H9 (cell line): ENCODE measurements around the gene ALLC. TPM values are rescaled to one million over a fixed set of nuclear protein-coding genes. Genes with fewer than 3 reads are reported as not detected.

Experiments
- DNase-seq: peaks from one replicate; pipeline ENCODE4 v3.0.0-alpha.2; 2017
- H2AFZ ChIP-seq: one replicate; pipeline ENCODE4 v1.6.1; 2013; ENCODE audit warnings: mild to moderate bottlenecking, low read length, control low read depth, moderate library complexity
- H2AK5ac ChIP-seq: 2 replicates; pipeline ENCODE4 v1.6.1; 2013; ENCODE audit warnings: low read length, control low read depth, mixed read lengths; ENCODE audit not compliant: insufficient read length
- H2BK120ac ChIP-seq: one replicate; pipeline ENCODE4 v1.6.1; 2013; ENCODE audit warnings: low read depth, mild to moderate bottlenecking, low read length, control low read depth, inconsistent platforms; ENCODE audit not compliant: poor library complexity, severe bottlenecking
- H2BK12ac ChIP-seq: 2 replicates; pipeline ENCODE4 v1.6.1; 2013; ENCODE audit warnings: low read length, control low read depth, mixed read lengths, low read depth; ENCODE audit not compliant: insufficient read length
- H2BK15ac ChIP-seq: 2 replicates; pipeline ENCODE4 v1.6.1; 2013; ENCODE audit warnings: low read depth, low read length, control low read depth
- H2BK20ac ChIP-seq: one replicate; pipeline ENCODE4 v1.6.1; 2013; ENCODE audit warnings: low read depth, mild to moderate bottlenecking, low read length, control low read depth, inconsistent platforms; ENCODE audit not compliant: poor library complexity, severe bottlenecking
- H2BK5ac ChIP-seq: 2 replicates; pipeline ENCODE4 v1.6.1; 2013; ENCODE audit warnings: low read length, control low read depth, mixed read lengths; ENCODE audit not compliant: insufficient read length
- H3K14ac ChIP-seq: 2 replicates; pipeline ENCODE4 v1.6.1; 2013; ENCODE audit warnings: low read length, control low read depth; ENCODE audit not compliant: insufficient read depth
- H3K18ac ChIP-seq: 2 replicates; pipeline ENCODE4 v1.6.1; 2013; ENCODE audit warnings: low read depth, mild to moderate bottlenecking, mixed read lengths, low read length, control low read depth; ENCODE audit not compliant: insufficient read length
- H3K23ac ChIP-seq: 2 replicates; pipeline ENCODE4 v1.6.1; 2013; ENCODE audit warnings: low read length, control low read depth, mixed read lengths, low read depth; ENCODE audit not compliant: insufficient read length
- H3K23me2 ChIP-seq: 2 replicates; pipeline ENCODE4 v1.6.1; 2013; ENCODE audit warnings: low read depth, mild to moderate bottlenecking, mixed read lengths, low read length, control low read depth; ENCODE audit not compliant: insufficient read length, poor library complexity, severe bottlenecking
- H3K27ac ChIP-seq: 2 replicates; pipeline ENCODE4 v1.5.1; 2013; ENCODE audit warnings: low read length, control low read depth, mixed read lengths, low read depth; ENCODE audit not compliant: insufficient read length
- H3K27me3 ChIP-seq: 2 replicates; pipeline ENCODE4 v1.6.1; 2013; ENCODE audit warnings: low read length, control low read depth, inconsistent platforms; ENCODE audit not compliant: insufficient read depth
- H3K4ac ChIP-seq: 2 replicates; pipeline ENCODE4 v1.6.1; 2013; ENCODE audit warnings: low read depth, mild to moderate bottlenecking, control low read depth, inconsistent platforms, low read length, moderate library complexity
- H3K4me1 ChIP-seq: 2 replicates; pipeline ENCODE4 v1.6.1; 2013; ENCODE audit warnings: low read length, control low read depth, inconsistent platforms; ENCODE audit not compliant: insufficient read depth
- H3K4me2 ChIP-seq: 2 replicates; pipeline ENCODE4 v1.6.1; 2013; ENCODE audit warnings: low read length, control low read depth, mixed read lengths; ENCODE audit not compliant: insufficient read length, insufficient read depth
- H3K56ac ChIP-seq: 2 replicates; pipeline ENCODE4 v1.6.1; 2013; ENCODE audit warnings: low read depth, mild to moderate bottlenecking, mixed read lengths, low read length, control low read depth; ENCODE audit not compliant: insufficient read length
- H3K79me1 ChIP-seq: 2 replicates; pipeline ENCODE4 v1.6.1; 2013; ENCODE audit warnings: low read depth, mild to moderate bottlenecking, moderate library complexity, low read length, control low read depth, inconsistent platforms; ENCODE audit not compliant: insufficient read depth, poor library complexity, severe bottlenecking
- H3K79me2 ChIP-seq: 2 replicates; pipeline ENCODE4 v1.6.1; 2013; ENCODE audit warnings: low read length, control low read depth, inconsistent platforms; ENCODE audit not compliant: insufficient read depth
- H3K9ac ChIP-seq: 2 replicates; pipeline ENCODE4 v1.6.1; 2013; ENCODE audit warnings: low read length, control low read depth, mixed read lengths; ENCODE audit not compliant: insufficient read length; ENCODE audit errors: extremely low read depth
- H3K9me3 ChIP-seq: one replicate; pipeline ENCODE4 v1.6.1; 2013; ENCODE audit warnings: low read depth, low read length, inconsistent platforms; ENCODE audit not compliant: control insufficient read depth
- H3T11ph ChIP-seq: one replicate; pipeline ENCODE4 v1.6.1; 2013; ENCODE audit warnings: mild to moderate bottlenecking, low read length, control low read depth, inconsistent platforms
- H4K20me1 ChIP-seq: one replicate; pipeline ENCODE4 v1.6.1; 2013; ENCODE audit not compliant: control insufficient read depth, insufficient read length, insufficient read depth
- H4K5ac ChIP-seq: 2 replicates; pipeline ENCODE4 v1.6.1; 2013; ENCODE audit warnings: low read depth, mild to moderate bottlenecking, mixed read lengths, low read length, control low read depth; ENCODE audit not compliant: insufficient read length
- H4K8ac ChIP-seq: replicated peaks from 2 replicates; pipeline ENCODE4 v1.6.1; 2013; ENCODE audit warnings: low read length, control low read depth, mixed read lengths, low read depth; ENCODE audit not compliant: insufficient read length
- H4K91ac ChIP-seq: 2 replicates; pipeline ENCODE4 v1.6.1; 2013; ENCODE audit warnings: low read depth, mild to moderate bottlenecking, moderate library complexity, mixed read lengths, low read length, control low read depth; ENCODE audit not compliant: insufficient read length
- H3K27ac Mint-ChIP-seq, 3 experiments: 2 replicates in 2 of 3; 3 replicates in 1 of 3; pipeline ENCODE4 v1.8.0; 2020 to 2021; ENCODE audit warnings: mixed read lengths in 3 of 3, mild to moderate bottlenecking in 1 of 3, moderate library complexity in 1 of 3
- H3K27me3 Mint-ChIP-seq: 2 replicates; pipeline ENCODE4 v1.8.0; 2021; ENCODE audit warnings: low read depth, mild to moderate bottlenecking, moderate library complexity, mixed read lengths
- H3K36me3 Mint-ChIP-seq, 3 experiments: 2 replicates in 2 of 3; 3 replicates in 1 of 3; pipeline ENCODE4 v1.8.0; 2020 to 2021; ENCODE audit warnings: low read depth in 3 of 3, mixed read lengths in 3 of 3; ENCODE audit not compliant: insufficient read depth in 1 of 3
- H3K4me1 Mint-ChIP-seq, 2 experiments: 2 replicates each; pipeline ENCODE4 v1.8.0; 2020; ENCODE audit warnings: mixed read lengths in 2 of 2
- H3K4me3 Mint-ChIP-seq, 2 experiments: 2 replicates in 1 of 2; 3 replicates in 1 of 2; pipeline ENCODE4 v1.8.0; 2020 to 2021; ENCODE audit warnings: mild to moderate bottlenecking in 2 of 2, mixed read lengths in 2 of 2, moderate library complexity in 1 of 2
- H3K9me3 Mint-ChIP-seq, 2 experiments: 2 replicates in 1 of 2; 3 replicates in 1 of 2; pipeline ENCODE4 v1.8.0; 2020; ENCODE audit warnings: mild to moderate bottlenecking in 2 of 2, mixed read lengths in 2 of 2, moderate library complexity in 1 of 2
- CTCF ChIP-seq: fragments of 200-600 bp; sonication (generic); conservative IDR thresholded peaks from 3 replicates; pipeline ENCODE4 v1.8.0; 2021; ENCODE audit warnings: antibody characterized with exemption, mild to moderate bottlenecking
- WGBS: extraction: QIAGEN DNeasy Blood & Tissue Kit; methylation state at CpG from one replicate; pipeline ENCODE4 v1.1.7; 2013; ENCODE audit warnings: missing lambda C conversion rate, low lambda C conversion rate, mixed read lengths; ENCODE audit not compliant: insufficient read length; ENCODE audit errors: extremely low coverage; 5-methylcytosine and 5-hydroxymethylcytosine counted together
- total RNA-seq: library from RNA; stranded (reverse); gene quantifications from 2 replicates; pipeline ENCODE4 v1.2.1, GENCODE V29; 2021

The ALLC gene
- total RNA-seq, 1 experiment from 2014 or later: not detected

GRCh38 chr2:3725458-3726250 lies 67.7 kb downstream of the ALLC start:
- no peaks in the 10 kb centered on the region for H4K20me1 ChIP-seq
- H3K23ac ChIP-seq: no peak overlapping the region
- Mint-ChIP-seq H3K9me3 (peaks cover 11 to 13% of the 10 kb centered on the region in 2 experiments), H3K27me3 (peaks cover 44% of the 10 kb centered on the region), H3K27ac (no peak overlapping the region; a peak in 1 of 7 replicates), H3K4me3 (no peak overlapping the region), H3K4me1 (peaks cover 15 to 18% of the 10 kb centered on the region in 2 experiments), H3K36me3 (peaks cover 0 to under 1% (median 0%) of the 10 kb centered on the region in 3 experiments; a peak in 1 of 7 replicates)
- no peak overlapping the region for H3K14ac ChIP-seq
- no peak overlapping the region for H2AFZ ChIP-seq
- TF ChIP-seq CTCF: no peak
- H2BK15ac ChIP-seq: no peak overlapping the region
- H3T11ph ChIP-seq: no peak overlapping the region
- no peak overlapping the region for H2AK5ac ChIP-seq
- H2BK120ac ChIP-seq: no peak overlapping the region
- no peaks in the 10 kb centered on the region for H3K79me2 ChIP-seq
- no peak overlapping the region for H3K27ac ChIP-seq
- no peak overlapping the region for H2BK5ac ChIP-seq
- no peak overlapping the region for H3K56ac ChIP-seq
- H3K18ac ChIP-seq: no peak overlapping the region
- H3K9ac ChIP-seq: no peak overlapping the region
- no peaks in the 10 kb centered on the region; the same call in 1 of the 2 replicates for H3K4me1 ChIP-seq
- H3K4ac ChIP-seq: no peak overlapping the region
- no CpG with 5 or more reads among the region's 23 CpGs for WGBS
- H3K9me3 ChIP-seq: no peaks in the 10 kb centered on the region
- no peak overlapping the region for H3K4me2 ChIP-seq
- no peak overlapping the region for H4K8ac ChIP-seq
- H3K27me3 ChIP-seq: no peaks in the 10 kb centered on the region
- H3K79me1 ChIP-seq: no peaks in the 10 kb centered on the region
- DNase-seq: no peak
- H4K91ac ChIP-seq: no peak overlapping the region
- H3K23me2 ChIP-seq: no peaks in the 10 kb centered on the region
- H4K5ac ChIP-seq: no peak overlapping the region
- no peak overlapping the region for H2BK12ac ChIP-seq
- H2BK20ac ChIP-seq: no peak overlapping the region
